Activated T-helper 17 cell treated with anti-CD3 and anti-CD28 coated beads, Interleukin-2, amount 50 U/mL, for 72 hours (primary cell): ENCODE data around the gene E2F4. TPM values are rescaled to one million over a fixed set of nuclear protein-coding genes. Genes with fewer than 3 reads are reported as not detected.

Experiments
- ATAC-seq: fragments of 150-1000 bp; cut with Tn5 transposase; replicated peaks from 2 replicates; pipeline ENCODE4 v1.10.0; 2021; ENCODE audit warnings: mild to moderate bottlenecking, moderate library complexity
- H3K27ac Mint-ChIP-seq: one replicate; pipeline ENCODE4 v1.8.0; 2022; ENCODE audit warnings: mixed read lengths
- H3K27me3 Mint-ChIP-seq: one replicate; pipeline ENCODE4 v1.8.0; 2022; ENCODE audit warnings: mixed read lengths
- H3K36me3 Mint-ChIP-seq: one replicate; pipeline ENCODE4 v1.8.0; 2022; ENCODE audit warnings: low read depth, mild to moderate bottlenecking, mixed read lengths
- H3K4me1 Mint-ChIP-seq: one replicate; pipeline ENCODE4 v1.8.0; 2022; ENCODE audit warnings: mixed read lengths
- H3K4me3 Mint-ChIP-seq: one replicate; pipeline ENCODE4 v1.8.0; 2022; ENCODE audit warnings: mild to moderate bottlenecking, mixed read lengths
- H3K9me3 Mint-ChIP-seq: one replicate; pipeline ENCODE4 v1.8.0; 2022; ENCODE audit warnings: mixed read lengths
- total RNA-seq, 2 donors: library from RNA; stranded (reverse); gene quantifications; one replicate each; pipeline ENCODE4 v1.2.3, GENCODE V29; 2022

The E2F4 gene
- total RNA-seq, 2 donors from 2014 or later, result 90.0 to 141 TPM

- H3K4me3 Mint-ChIP-seq, result no peak overlapping the region
- no peak overlapping the region for H3K27ac Mint-ChIP-seq
- no peak for ATAC-seq
- no peaks in the 10 kb centered on the region for H3K9me3 Mint-ChIP-seq
- H3K36me3 Mint-ChIP-seq, result peaks cover 97% of the 10 kb centered on the region
- no peaks in the 10 kb centered on the region for H3K27me3 Mint-ChIP-seq
- peaks cover 7% of the 10 kb centered on the region for H3K4me1 Mint-ChIP-seq
Observed at GRCh38 chr16:67234180-67234597, 42.2 kb downstream of the E2F4 start.

- H3K4me3 Mint-ChIP-seq, result peak overlapping the region; percentile 65
Observed at GRCh38 chr16:67235816-67236562, 44.0 kb downstream of the E2F4 start.

GRCh38 chr16:67236563-67237395 is 44.8 kb downstream of the E2F4 start:
- H3K4me1 Mint-ChIP-seq, result peaks cover 14% of the 10 kb centered on the region
- H3K27me3 Mint-ChIP-seq, result no peaks in the 10 kb centered on the region
- H3K27ac Mint-ChIP-seq, result peak overlapping the region; percentile 58
- no peaks in the 10 kb centered on the region for H3K9me3 Mint-ChIP-seq
- ATAC-seq, result peak; percentile 89
- H3K36me3 Mint-ChIP-seq, result peaks cover 97% of the 10 kb centered on the region
- peak overlapping the region; percentile 65 for H3K4me3 Mint-ChIP-seq

More at GRCh38 chr16:67235816-67236562, 44.0 kb downstream of the E2F4 start:
- ATAC-seq, result peak; percentile 76
- H3K27ac Mint-ChIP-seq, result peak overlapping the region; percentile 58
- peaks cover 96% of the 10 kb centered on the region for H3K36me3 Mint-ChIP-seq
- no peaks in the 10 kb centered on the region for H3K9me3 Mint-ChIP-seq
- peaks cover 7% of the 10 kb centered on the region for H3K4me1 Mint-ChIP-seq
- no peaks in the 10 kb centered on the region for H3K27me3 Mint-ChIP-seq

GRCh38 chr16:67237396-67238277 is 45.7 kb downstream of the E2F4 start:
- ATAC-seq, result no peak
- Mint-ChIP-seq H3K9me3 (no peaks in the 10 kb centered on the region), H3K4me1 (peaks cover 17% of the 10 kb centered on the region), H3K27me3 (no peaks in the 10 kb centered on the region), H3K36me3 (peaks cover 94% of the 10 kb centered on the region), H3K4me3 (peak overlapping the region; percentile 42), H3K27ac (peak overlapping the region; percentile 56)

- H3K27me3 Mint-ChIP-seq, result no peaks in the 10 kb centered on the region
- H3K4me1 Mint-ChIP-seq, result peaks cover 19% of the 10 kb centered on the region
- peak overlapping the region; percentile 56 for H3K27ac Mint-ChIP-seq
- no peak for ATAC-seq
- H3K4me3 Mint-ChIP-seq, result no peak overlapping the region
- H3K9me3 Mint-ChIP-seq, result no peaks in the 10 kb centered on the region
- peaks cover 91% of the 10 kb centered on the region for H3K36me3 Mint-ChIP-seq
Observed at GRCh38 chr16:67238278-67238575, 46.3 kb downstream of the E2F4 start.

GRCh38 chr16:67238806-67239470 is 47.0 kb downstream of the E2F4 start:
- peaks cover 19% of the 10 kb centered on the region for H3K4me1 Mint-ChIP-seq
- no peaks in the 10 kb centered on the region for H3K27me3 Mint-ChIP-seq
- H3K27ac Mint-ChIP-seq, result peak overlapping the region; percentile 8
- H3K4me3 Mint-ChIP-seq, result no peak overlapping the region
- no peaks in the 10 kb centered on the region for H3K9me3 Mint-ChIP-seq
- H3K36me3 Mint-ChIP-seq, result peaks cover 83% of the 10 kb centered on the region
- no peak for ATAC-seq

- no peaks in the 10 kb centered on the region for H3K9me3 Mint-ChIP-seq
- H3K27me3 Mint-ChIP-seq, result no peaks in the 10 kb centered on the region
- H3K4me3 Mint-ChIP-seq, result no peak overlapping the region
- peaks cover 29% of the 10 kb centered on the region for H3K4me1 Mint-ChIP-seq
- no peak overlapping the region for H3K27ac Mint-ChIP-seq
- H3K36me3 Mint-ChIP-seq, result peaks cover 81% of the 10 kb centered on the region
- no peak for ATAC-seq
Observed at GRCh38 chr16:67240506-67240905, 48.6 kb downstream of the E2F4 start.

GRCh38 chr16:67241008-67241900 is 49.3 kb downstream of the E2F4 start:
- peak overlapping the region; percentile 89 for H3K27ac Mint-ChIP-seq
- peaks cover 24% of the 10 kb centered on the region for H3K4me1 Mint-ChIP-seq
- H3K4me3 Mint-ChIP-seq, result peak overlapping the region; percentile 42
- no peaks in the 10 kb centered on the region for H3K9me3 Mint-ChIP-seq
- no peak for ATAC-seq
- peaks cover 78% of the 10 kb centered on the region for H3K36me3 Mint-ChIP-seq
- no peaks in the 10 kb centered on the region for H3K27me3 Mint-ChIP-seq

- H3K9me3 Mint-ChIP-seq, result no peaks in the 10 kb centered on the region
- H3K27ac Mint-ChIP-seq, result peak overlapping the region; percentile 90
- H3K27me3 Mint-ChIP-seq, result no peaks in the 10 kb centered on the region
- peak overlapping the region; percentile 52 for H3K4me3 Mint-ChIP-seq
- H3K36me3 Mint-ChIP-seq, result peaks cover 69% of the 10 kb centered on the region
- peaks cover 22% of the 10 kb centered on the region for H3K4me1 Mint-ChIP-seq
- ATAC-seq, result no peak
Observed at GRCh38 chr16:67242138-67242730, 50.3 kb downstream of the E2F4 start.

- Mint-ChIP-seq H3K27ac (peak overlapping the region; percentile 94), H3K27me3 (no peaks in the 10 kb centered on the region), H3K4me3 (peak overlapping the region; percentile 99), H3K36me3 (peaks cover 63% of the 10 kb centered on the region), H3K9me3 (no peaks in the 10 kb centered on the region), H3K4me1 (peaks cover 33% of the 10 kb centered on the region)
- ATAC-seq, result no peak
Observed at GRCh38 chr16:67243481-67243880, 51.5 kb downstream of the E2F4 start.

GRCh38 chr16:67244387-67245185 is 52.6 kb downstream of the E2F4 start:
- Mint-ChIP-seq H3K27me3 (no peaks in the 10 kb centered on the region), H3K36me3 (peaks cover 52% of the 10 kb centered on the region), H3K9me3 (no peaks in the 10 kb centered on the region), H3K27ac (peak overlapping the region; percentile 94), H3K4me1 (peaks cover 36% of the 10 kb centered on the region), H3K4me3 (peak overlapping the region; percentile 99)
- peak; percentile 70 for ATAC-seq

- H3K27me3 Mint-ChIP-seq, result peaks cover 3% of the 10 kb centered on the region
- peak overlapping the region; percentile 99 for H3K4me3 Mint-ChIP-seq
- ATAC-seq, result no peak
- peak overlapping the region; percentile 94 for H3K27ac Mint-ChIP-seq
- H3K4me1 Mint-ChIP-seq, result peaks cover 42% of the 10 kb centered on the region
- H3K36me3 Mint-ChIP-seq, result peaks cover 46% of the 10 kb centered on the region
- H3K9me3 Mint-ChIP-seq, result no peaks in the 10 kb centered on the region
Observed at GRCh38 chr16:67245186-67245585, 53.2 kb downstream of the E2F4 start.
